ENCODE data around the gene BUD23.

DNA sequence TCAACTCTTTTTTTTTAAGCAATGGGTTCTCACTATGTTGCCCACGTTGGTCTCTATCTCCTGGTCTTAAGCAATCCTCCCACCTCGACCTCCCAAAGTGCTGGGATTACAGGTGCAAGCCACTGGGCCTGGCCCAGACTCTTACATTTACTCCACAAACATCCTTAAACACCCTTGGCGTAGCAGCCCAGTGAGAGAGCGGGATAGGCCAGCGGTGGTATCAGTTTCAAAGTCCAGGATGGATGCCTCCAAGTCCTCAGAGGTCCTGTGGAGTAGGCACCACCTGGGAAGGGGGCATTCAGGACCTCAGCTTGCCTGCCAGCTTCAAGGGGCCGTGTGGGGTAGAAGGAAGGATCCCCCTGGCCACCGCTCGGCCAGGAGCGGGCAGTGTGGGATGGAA lies 33.8 kb upstream of the BUD23 start:
- TF ChIP-seq CTCF (IDR thresholded peaks at IDR 0.05) = no peak
- TF ChIP-seq POLR2A (IDR thresholded peaks at IDR 0.05) = no peak
